ENCODE data around the gene RBBP8NL. TPM values are rescaled to one million over a fixed set of nuclear protein-coding genes. Genes with fewer than 3 reads are reported as not detected.
"Not testable (repeated sequence)": the region's sequence is repeated elsewhere in the genome, so short reads cannot be mapped to it uniquely, and the experiment has no call there.

Gene RBBP8NL
- polyA plus RNA-seq, 3 donors = 2.4 to 2.9 (median 2.7) TPM

- DNase-seq = no peak
Measured at GRCh38 chr20:62376112-62377063, 51.0 kb downstream of the RBBP8NL start.

DNA sequence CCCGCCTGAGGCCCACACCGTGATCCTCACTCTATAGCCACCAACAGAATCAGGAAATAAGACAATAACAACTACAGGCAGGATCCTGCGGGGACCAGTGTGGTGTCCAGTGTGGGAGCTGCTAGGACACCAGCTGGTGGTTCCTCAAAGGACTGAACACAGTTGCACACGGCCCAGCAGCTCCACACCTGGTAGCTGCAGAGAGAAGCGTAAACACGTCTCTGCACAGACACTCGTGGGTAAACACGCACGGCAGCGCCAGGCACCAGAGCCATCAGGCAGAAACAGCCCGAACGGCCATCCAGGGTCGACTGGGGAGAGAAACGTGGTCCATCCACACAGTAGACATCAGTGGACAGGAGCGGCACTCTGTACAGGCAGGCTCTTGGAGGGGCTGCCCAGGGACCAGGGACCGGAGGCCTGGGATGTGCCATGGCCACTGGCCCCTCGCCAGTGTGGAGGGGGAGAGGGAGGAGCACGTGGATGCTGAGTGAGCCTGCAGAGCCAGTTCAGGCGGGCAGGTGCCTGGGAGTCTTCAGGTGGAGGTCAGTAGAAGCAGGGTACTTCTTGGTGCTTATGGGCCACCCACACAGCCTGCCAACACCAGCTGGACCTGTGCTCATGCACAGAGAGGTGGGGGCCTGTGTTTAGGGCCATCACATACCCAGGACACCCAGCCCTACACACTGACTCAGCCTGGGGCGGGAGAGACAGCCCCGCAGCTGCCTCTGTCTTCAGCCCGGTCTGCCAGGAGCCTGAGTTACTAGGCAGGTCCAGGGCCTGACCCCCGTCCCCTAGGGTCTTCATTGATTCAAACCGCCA lies 52.8 kb downstream of the RBBP8NL start:
- DNase-seq = no peak

DNA sequence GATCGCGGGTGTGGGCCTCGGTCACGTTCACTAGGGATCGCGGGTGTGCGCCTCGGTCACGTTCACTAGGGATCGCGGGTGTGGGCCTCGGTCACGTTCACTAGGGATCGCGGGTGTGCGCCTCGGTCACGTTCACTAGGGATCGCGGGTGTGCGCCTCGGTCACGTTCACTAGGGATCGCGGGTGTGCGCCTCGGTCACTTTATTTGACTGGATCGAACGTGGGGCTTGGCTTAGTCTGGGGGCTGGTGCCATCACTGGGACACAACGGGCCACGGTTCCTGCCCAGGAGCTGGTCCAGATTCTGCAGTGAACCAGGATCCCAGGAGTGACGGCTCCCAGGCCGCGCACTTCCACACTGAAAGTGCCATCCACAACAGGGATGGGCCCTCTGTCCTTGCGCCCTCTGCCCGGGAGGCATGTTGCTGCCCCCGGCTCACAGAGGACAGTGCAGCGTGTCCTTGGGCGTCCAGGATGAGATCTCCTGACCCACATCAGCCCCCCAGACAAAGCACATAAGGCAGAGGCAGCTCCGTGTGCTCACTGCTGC lies 53.6 kb downstream of the RBBP8NL start:
- not testable (repeated sequence) for DNase-seq

- DNase-seq = no peak
Measured at GRCh38 chr20:62372042-62372993, 55.0 kb downstream of the RBBP8NL start.

- DNase-seq = no peak
Measured at GRCh38 chr20:62371588-62372041, 55.7 kb downstream of the RBBP8NL start.

GRCh38 chr20:62370807-62371587 lies 56.3 kb downstream of the RBBP8NL start:
- DNase-seq = no peak

GRCh38 chr20:62370115-62370806 lies 57.1 kb downstream of the RBBP8NL start:
- no peak for DNase-seq

- DNase-seq = no peak
Measured at GRCh38 chr20:62369815-62370114, 57.6 kb downstream of the RBBP8NL start.

- DNase-seq = no peak
Measured at GRCh38 chr20:62368976-62369814, 58.1 kb downstream of the RBBP8NL start.

GRCh38 chr20:62368392-62368975 lies 58.9 kb downstream of the RBBP8NL start:
- no peak for DNase-seq

GRCh38 chr20:62367633-62368391 lies 59.5 kb downstream of the RBBP8NL start:
- DNase-seq = no peak

- DNase-seq = no peak
Measured at GRCh38 chr20:62367136-62367632, 60.2 kb downstream of the RBBP8NL start, which contains the start of gene LAMA5. TSS of gene LAMA5 (minus strand) at chr20:62367312. CDS start at chr20:62367245, 67 bp downstream.

- no peak for DNase-seq
Measured at GRCh38 chr20:62366370-62367135, 60.8 kb downstream of the RBBP8NL start.

DNA sequence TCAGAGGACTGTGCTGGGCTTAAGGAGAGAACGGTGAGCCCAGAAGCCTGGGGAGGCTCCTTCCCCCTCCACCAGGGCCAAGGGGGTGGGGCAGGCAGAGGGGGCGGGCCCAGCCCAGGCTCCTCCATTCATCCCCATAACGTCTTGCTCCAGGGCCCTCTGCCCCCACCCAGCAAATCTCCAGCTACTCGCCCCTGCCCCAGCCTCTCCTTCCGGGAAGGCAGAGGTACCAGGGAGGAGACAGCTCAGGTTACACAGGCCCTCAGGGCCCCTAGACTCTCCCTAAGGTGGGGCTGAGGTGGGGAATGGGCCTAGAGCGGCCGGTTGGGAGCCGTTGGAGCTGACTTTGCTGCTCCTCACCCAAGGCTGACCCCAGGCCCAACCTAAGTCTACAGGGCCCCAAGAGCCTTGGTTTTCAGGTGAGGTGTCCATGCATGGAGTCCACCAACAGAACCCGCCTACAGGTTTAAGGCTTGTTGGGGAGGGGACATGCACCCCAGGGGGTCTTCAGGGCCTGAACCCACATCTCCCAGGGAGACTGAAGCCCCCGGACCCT lies 61.4 kb downstream of the RBBP8NL start:
- no peak for DNase-seq

GRCh38 chr20:62364911-62365736 lies 62.2 kb downstream of the RBBP8NL start:
- DNase-seq = no peak

Measured in renal pelvis (tissue), 4 donors.